ENCODE measurements around the gene PRDM5. TPM values are rescaled to one million over a fixed set of nuclear protein-coding genes. Genes with fewer than 3 reads are reported as not detected.

Gene PRDM5
- total RNA-seq, 1 donor, result 30.7 TPM

- TF ChIP-seq CTCF (IDR thresholded peaks at IDR 0.05; ENCODE audit: insufficient read depth, low read depth, low read length), result no peak
- no peak for DNase-seq (ENCODE audit: low read depth)
- H3K4me3 ChIP-seq (ENCODE audit: low read depth, low read length), result no peak overlapping the region
Measured at GRCh38 chr4:120855307-120856001, 67.1 kb downstream of the PRDM5 start.

GRCh38 chr4:120853161-120853935 is 69.2 kb downstream of the PRDM5 start:
- TF ChIP-seq CTCF (IDR thresholded peaks at IDR 0.05; ENCODE audit: insufficient read depth, low read depth, low read length), result no peak
- no peak overlapping the region for H3K4me3 ChIP-seq (ENCODE audit: low read depth, low read length)
- no peak for DNase-seq (ENCODE audit: low read depth)

- TF ChIP-seq CTCF (IDR thresholded peaks at IDR 0.05; ENCODE audit: insufficient read depth, low read depth, low read length), result no peak
- no peak for DNase-seq (ENCODE audit: low read depth)
- H3K4me3 ChIP-seq (ENCODE audit: low read depth, low read length), result no peak overlapping the region
Measured at GRCh38 chr4:120850018-120850599, 72.4 kb downstream of the PRDM5 start.

GRCh38 chr4:120847019-120847582 is 75.4 kb downstream of the PRDM5 start:
- DNase-seq (ENCODE audit: low read depth), result no peak
- TF ChIP-seq CTCF (IDR thresholded peaks at IDR 0.05; ENCODE audit: insufficient read depth, low read depth, low read length), result no peak
- H3K4me3 ChIP-seq (ENCODE audit: low read depth, low read length), result no peak overlapping the region

- H3K4me3 ChIP-seq (ENCODE audit: low read depth, low read length), result no peak overlapping the region
- TF ChIP-seq CTCF (IDR thresholded peaks at IDR 0.05; ENCODE audit: insufficient read depth, low read depth, low read length), result no peak
- DNase-seq (ENCODE audit: low read depth), result no peak
Measured at GRCh38 chr4:120844528-120844921, 78.0 kb downstream of the PRDM5 start.

- no peak for DNase-seq (ENCODE audit: low read depth)
- peak; percentile 34 for TF ChIP-seq CTCF (IDR thresholded peaks at IDR 0.05; ENCODE audit: insufficient read depth, low read depth, low read length)
- no peak overlapping the region for H3K4me3 ChIP-seq (ENCODE audit: low read depth, low read length)
Measured at GRCh38 chr4:120843849-120844527, 78.5 kb downstream of the PRDM5 start.

Measured in fibroblast of villous mesenchyme (primary cell).